HPDE6-E6E7 (cell line): Measurements from ENCODE around the gene CTNNA2.
A peak's percentile ranks its signal among the peaks of the same experiment; 100 is the strongest.

Experiments
- DNase-seq: peaks from one replicate; pipeline ENCODE4 v3.0.0; 2011; ENCODE audit warnings: missing footprints; ENCODE audit errors: extremely low spot score

CTNNA2 gene

DNA sequence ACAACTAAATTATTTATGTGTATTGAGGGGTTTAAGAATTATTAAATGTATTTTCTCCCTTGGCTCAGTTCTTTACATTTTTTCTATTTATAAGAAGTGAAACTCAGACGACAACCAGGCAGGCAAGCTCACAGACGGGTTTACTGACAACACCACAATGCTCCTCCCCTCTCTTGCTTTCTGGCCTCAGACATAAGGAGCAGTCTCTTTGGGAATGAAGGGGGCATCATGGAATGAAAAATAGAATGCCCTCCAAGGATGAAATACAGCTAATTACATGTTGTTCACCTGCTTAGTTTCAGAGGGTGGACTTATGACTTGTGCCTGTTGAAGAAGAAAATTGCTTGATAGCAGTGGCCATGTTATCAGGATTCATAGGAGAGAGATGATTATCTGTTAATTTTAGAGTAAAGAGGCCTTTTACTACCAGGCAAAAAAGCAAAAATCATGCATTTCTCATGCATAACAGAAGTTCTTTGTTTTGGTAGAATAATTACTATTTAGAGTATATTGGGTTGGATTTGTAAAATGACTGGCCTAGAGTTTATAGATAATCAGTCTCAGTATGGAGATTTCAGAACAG lies 963.8 kb downstream of the CTNNA2 start:
- DNase-seq: no peak

DNA sequence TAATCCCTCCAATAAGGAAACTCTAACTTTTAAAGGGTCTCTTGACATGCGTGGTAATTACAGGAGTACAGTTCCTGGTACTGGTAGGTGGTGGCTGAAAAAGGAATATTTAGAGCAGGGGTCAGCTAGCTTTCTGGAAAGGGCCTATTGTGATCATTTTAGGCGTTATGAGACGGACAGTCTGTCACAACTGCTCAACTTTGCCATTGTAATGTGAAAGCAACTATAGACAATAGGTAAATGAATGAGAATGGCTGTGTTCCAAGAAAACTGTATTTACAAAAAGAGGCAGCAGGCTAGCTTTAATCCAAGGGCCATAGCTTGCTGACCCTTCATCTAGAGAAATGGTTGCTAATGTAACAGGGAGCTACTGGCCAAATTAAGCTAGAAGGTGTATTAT lies 969.4 kb downstream of the CTNNA2 start:
- DNase-seq: no peak

DNA sequence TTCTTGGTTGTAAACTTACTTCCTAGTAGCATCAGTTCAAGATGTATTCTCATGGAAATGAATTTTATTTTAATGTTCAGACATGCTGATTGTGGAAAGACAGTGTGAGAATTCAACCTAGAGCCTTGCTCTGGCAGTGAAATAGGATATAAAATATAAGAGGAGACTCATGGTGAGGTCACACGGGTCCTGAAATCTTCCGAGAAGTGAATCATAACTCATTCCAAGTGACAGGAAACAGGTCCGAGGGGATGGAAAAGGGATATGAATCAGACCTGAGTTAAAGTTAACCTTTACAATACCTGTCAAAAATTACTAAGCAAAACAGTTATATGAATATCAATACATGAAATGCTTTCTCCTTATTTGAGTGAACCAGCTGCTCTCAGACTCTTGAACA lies 976.9 kb downstream of the CTNNA2 start:
- peak; percentile 67 for DNase-seq

DNA sequence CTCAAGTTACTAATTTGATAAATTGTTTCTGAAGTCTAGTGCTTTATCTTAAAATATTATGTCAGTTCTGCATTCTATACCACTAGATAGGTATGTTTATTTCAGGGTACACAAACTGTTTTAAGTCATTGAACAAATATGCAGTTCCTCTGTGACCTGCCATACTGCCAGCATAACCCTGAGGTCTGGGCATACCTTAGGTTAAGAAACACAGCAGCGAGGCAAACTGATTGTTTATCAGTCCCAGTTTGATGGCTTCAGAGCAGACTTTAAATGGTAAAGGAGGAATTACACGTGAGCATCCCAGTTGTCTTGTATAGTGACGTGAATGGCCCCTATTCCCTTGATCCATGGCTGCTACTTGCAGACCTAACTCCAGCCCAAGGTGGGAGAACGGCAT lies 978.1 kb downstream of the CTNNA2 start:
- DNase-seq: no peak

DNA sequence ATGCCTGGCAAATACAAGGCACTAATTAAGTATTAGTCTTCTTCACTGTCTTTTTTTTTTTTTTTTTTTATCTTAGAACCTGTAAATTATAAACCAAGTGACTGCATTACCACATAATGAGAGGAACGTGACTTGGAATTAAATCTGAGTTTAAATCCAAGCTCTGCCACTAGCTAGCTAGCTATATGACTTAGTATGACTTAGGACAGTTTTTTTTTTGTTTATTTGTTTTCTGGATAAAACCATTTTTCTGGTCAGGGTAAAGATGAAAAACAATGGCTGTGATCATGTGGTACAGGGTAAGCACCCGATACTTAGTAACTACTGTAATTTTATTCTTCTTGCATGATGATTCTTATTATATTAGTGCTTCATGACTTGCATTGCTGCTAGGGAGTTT lies 983.5 kb downstream of the CTNNA2 start:
- no peak for DNase-seq

DNA sequence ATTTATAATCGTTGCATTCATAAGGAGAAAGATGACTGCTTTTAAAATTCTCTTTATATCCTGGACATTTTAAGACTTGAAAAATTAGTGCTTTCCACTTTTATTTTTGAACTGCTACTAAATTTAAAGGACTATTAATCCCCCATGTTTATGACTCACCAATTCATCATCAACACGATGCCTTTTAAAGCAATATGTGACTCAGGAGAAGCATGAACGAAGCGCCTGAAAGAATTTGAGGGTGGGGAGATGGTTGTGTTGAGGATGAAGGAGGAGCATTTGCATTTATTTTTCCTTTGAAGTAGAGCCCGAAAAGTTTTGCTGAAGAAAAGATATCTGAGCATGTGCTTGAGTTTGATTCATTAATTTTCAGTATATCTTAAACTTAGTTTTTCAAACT lies 983.9 kb downstream of the CTNNA2 start:
- peak; percentile 45 for DNase-seq

DNA sequence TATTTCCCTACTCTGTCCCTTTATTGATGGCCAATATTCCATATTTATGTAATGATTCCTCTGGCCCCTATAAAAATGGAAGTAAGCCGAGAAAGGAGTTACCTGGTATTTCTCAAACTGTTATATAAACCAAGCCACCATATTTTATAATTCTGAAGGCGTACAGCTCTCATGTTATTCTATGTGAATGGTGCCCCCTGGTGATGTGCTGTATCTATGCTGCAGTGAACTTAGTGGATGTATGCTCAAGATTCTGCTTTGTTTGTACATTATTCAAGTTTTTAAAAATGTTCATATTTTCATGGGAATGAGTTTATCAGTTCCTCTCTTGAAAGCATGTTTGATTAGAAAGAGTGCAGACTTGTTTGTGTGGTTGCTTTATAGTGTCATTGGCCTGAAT lies 986.2 kb downstream of the CTNNA2 start:
- DNase-seq: peak; percentile 29

DNA sequence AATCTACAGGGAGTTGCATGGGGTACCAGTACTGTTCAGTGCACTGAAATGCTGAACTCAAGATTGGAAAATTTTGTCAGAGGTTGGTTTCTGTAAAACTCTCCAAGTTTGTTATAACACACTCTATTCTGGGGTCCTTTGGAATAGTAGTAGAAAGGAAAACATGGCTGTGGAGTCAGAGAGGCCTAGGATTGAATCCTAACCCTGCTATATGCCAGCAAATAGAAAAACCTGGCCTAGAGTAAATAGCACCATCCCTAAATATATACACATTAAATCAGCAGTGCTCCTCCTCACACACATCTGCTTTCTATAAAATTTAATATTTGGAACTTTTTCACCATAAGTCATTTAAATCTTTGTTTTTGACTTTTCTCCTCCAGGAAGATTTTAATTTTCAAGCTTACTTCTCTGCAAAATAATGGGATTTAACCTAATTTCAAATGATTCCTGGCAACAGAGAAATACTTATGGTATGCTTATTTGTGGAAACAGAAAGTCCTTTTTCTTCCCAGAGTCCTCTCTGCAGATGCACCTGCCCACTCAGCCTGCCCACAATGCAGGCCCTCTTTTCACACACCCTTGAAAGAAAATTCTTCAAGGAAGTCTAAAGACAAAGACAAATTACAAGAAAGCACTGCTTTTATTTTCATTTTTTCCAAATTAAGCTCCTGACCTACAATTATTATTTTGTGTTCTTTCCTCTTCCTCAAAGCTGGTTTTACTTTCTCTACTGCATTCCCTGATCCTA lies 989.2 kb downstream of the CTNNA2 start:
- DNase-seq: no peak

DNA sequence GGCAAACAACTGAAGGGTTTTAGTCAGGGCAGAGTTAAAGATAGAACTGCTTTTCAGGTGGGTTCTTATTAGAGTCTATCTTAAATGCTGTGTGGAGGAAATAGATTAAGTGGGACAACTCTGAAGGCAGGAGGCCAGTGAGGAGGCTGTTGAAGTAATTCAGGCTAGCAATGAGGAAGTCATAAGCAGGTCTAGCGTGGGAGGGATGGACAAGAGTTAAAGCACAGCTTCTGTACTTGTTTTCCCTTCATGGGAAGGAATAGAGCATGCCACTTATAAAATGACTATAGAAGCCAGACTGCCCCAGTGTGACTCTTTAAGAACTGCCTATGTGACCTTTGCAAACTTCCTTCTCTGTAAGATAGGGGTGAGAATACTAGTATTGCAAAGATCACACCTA lies 993.7 kb downstream of the CTNNA2 start:
- no peak for DNase-seq

DNA sequence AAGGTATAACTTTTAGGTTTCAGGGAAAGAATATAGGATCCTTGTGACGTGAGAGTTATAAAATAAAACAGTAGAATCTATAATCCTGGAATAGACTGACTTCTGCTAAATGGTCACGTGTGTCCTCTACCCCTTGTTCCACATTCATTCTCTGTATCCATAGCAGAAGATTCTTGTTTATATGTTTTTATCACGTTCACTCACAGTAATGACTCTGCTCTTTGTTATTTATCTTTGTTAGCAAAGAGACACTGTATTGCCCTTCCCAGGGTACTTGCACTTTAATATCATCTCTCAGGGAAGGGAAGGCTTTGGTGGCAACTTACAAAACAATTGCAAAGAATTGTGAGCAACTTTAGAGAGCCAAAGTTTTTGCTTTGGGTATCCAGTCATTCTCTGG lies 997.9 kb downstream of the CTNNA2 start:
- no peak for DNase-seq

DNA sequence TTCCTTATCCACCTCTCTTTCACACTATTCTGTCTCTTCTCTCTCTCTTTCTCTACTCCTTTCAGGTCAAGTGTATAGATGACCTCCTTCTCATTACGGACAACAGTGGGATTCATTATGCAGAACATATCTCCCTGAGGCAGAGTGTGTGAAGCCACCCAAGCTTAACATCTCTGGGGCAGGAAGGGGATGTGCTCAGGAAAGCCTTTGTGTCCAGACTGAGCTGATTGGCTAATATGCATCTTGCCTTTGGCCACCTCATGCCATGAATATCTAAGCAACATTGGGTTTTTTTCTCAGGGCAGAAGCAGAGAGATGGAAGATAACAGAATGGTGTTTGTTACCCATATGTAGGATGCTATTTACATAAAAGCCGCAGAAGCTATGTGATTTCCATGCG lies 1003.1 kb downstream of the CTNNA2 start:
- DNase-seq: no peak

DNA sequence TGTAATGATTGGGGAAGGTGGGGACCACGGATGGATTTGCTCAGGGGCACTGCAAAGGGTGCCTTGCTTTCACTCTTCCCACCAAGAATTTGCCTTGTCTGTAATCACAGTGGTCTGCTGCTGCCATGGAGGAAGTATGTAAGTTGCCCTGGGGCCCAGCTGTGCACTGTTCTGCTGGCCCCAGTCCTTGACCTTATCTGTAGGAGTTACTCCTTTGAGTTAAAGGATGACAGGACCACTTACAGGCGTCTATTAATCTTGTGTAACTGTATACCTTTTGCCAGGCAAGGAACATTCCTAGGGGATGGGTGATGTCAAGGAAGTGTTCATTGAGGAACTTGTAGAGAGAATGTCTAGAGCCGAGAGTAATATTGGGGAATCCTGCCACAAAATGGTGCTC lies 1004.5 kb downstream of the CTNNA2 start:
- DNase-seq: no peak

DNA sequence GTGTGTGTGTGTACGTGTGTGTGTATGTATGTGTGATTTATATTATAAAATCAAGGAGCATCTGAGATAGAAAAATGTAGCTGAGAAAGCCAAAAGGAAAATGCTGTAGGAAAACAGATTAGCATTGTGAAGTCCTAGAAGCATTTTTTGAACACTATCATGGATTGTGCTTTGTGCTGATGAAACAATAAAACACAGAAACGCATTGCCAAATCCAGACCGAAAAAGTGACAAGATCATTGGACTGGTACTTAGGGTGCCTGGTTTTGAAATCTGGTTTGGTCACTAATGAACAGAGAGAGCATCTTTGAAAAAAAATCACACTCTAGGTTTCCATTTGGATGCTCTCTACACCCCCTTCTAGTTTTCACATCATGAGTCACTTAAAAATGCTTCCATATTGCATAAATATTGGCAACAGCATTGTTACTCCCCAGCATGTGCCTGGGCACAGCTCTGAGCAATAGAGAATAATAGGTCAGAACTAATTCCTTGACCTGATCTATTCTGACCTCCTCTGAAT lies 1006.3 kb downstream of the CTNNA2 start:
- no peak for DNase-seq

DNA sequence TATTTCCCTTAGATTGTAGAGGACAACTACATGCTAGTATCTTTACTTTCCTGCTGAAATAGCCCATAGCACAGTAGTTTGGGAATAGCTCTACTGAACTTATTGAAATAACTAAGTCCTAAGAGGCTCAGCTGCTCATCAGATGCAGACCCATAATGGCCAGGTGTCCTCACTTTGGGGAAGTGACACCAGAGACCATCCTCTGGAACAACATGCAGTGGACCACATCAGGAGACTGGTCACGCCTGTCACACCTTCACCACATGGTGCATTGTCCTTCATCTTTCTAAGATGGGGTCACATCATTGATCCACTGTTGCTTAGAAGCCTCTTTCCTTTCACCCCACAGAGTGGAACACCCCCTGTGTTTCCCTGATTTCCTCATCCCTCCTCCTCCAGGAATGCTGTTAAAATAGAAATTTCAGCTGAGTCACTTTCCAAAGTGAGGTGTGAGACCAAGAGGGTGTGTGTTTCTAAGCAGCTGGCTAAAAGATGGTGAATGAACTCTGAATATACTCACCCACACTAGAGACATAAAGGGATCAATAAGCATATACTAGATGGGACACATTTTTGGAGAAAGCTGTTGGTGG lies 1006.9 kb downstream of the CTNNA2 start:
- no peak for DNase-seq

DNA sequence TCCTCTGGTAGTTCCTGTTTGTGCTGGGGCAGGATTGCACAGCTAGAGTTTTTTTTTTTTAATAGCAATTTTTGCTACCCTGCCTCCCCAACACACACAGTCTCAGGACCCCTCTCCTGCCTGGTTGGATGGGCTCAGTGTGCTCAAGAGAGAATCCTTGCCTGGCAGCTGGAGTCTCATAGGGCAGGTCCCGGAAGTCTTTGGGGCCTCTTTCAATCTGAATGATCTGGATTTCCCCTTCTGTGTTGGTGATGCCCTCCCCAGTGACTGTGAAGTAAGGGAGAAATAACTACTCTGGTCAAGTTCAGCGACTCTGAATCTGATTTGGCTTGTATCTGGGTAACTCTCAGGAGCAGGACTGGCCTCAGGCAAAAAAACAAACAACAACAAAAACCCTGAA lies 1012.3 kb downstream of the CTNNA2 start:
- no peak for DNase-seq

DNA sequence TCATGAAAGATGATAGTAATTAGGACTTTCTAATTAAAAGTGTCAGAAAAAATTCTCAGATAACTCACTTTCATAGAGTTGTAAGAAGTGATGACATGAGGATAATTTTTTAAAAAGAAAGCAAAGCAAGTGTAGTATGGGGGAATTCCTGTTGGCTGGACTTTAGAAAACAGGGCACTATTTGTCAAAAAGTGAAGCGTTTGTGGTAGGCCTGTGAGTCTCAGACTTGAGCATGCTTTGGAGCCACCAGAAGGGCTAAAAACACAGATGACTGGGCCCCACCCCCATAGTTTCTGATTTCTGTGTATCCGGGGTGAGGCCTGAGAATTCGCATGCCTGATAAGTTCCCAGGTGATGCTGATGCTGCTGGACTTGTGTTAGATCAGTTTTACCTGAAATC lies 1014.3 kb downstream of the CTNNA2 start:
- no peak for DNase-seq

DNA sequence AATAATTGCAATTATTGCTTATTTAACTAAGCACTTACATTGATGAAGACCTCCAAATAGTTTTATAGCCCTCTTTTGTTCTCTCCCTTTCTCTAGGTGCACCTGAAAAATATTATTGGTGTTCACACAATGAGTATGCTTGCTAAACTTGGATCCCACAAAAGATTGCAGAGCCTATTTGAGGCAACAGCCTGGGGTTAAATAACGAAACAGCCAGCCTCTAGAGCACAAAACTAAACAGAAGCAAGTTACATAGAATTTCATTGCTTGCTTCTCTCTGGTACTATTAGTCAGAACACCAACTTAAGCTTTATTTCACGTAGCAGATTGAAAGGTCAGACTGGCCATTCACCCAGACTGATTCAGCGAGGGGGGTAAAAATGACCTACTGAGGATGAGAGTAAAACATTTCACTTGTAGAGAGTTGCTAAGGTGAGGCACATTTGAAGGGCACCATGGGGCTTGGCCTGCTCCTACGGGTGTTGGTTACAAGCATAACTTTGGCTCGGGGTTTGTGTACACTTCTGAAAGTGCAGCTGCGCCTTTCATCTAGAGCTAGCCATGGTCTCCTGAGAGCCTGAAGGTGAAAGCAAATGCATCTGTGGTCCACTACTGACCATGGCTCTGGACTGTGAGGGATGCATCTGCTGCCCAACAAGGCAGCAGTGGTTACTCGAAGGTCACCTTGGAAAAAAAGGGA lies 1016.8 kb downstream of the CTNNA2 start:
- DNase-seq: no peak

DNA sequence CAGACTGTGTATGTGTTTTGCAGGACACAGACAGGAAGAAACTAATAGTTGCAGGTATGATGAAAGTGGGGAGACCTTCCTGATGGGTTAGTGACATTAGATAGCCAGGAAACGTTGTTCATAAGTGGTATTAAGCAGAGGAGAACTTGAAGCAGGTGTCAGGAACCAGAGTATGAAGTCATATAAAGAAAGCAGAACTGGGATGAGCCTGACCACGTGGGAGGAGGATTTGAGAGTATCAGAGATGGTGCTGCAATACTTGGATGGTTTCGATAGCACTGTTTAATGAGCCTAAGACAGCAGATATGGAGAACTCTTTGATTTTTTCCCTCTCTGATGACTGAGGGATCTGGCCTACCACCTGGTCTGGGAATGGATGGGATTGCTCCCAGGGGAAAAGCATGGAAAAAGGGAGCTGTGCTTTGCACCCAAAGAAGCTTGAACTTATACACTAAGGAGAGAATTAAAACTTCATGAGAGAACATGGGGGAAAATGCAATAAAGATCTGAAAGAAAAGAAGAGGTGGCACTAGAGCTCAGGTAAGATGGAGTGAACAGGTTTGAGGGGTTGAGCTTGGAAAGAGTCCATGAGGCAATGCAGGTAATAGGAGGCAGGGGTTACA lies 1017.7 kb downstream of the CTNNA2 start:
- DNase-seq: no peak

DNA sequence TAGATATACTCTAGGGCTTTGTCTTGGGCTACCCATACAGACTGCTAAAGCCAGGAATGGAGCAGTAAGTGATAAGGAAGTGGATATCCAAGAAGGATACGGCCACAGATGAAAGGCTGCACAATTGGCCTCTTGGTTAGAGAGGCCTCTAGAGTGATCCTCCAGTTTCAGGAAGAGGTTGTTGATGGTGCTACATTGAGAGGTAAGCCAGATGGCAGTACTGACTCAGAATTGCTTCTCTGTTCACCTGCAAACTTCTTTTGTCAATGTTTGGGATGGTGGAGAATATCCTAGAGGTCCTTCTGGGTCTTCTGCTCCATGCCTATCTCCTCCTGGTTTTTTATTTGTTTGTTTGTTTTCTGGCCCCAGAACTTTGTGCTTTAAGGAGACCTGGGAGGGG lies 1018.5 kb downstream of the CTNNA2 start:
- DNase-seq: no peak

DNA sequence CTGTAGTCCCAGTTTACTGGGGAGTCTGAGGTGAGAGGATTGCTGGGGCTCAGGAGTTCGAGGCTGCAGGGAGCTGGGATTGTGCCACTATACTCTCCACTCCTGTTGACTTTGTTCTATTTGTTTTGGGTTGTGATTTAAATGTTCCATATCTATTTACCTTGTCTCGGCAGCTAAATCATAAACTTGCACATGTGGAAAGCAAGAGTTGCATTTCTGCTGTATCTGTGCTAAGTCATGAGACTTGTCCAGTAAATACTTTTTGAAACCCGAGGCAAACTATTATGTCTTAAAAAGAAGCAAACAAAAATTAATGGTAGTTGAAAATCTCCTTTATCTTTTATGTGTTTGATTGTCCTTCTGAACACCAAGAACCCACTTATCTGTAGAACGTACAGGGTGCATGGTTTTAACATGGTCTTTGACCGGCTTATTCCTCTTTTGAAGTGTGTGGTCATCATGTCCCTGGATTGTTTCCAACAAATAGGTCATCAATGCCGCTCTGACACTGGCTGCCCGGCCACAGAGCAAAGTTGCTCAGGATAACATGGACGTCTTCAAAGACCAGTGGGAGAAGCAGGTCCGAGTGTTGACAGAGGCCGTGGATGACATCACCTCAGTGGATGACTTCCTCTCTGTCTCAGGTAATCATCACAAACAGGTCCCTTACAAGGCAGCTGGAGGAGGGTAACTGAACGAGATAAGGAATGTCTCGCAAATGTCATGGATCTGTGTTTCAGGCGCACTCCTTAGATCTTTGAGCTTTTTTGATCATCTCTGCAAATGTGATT lies 1032.8 kb downstream of the CTNNA2 start:
- no peak for DNase-seq

DNA sequence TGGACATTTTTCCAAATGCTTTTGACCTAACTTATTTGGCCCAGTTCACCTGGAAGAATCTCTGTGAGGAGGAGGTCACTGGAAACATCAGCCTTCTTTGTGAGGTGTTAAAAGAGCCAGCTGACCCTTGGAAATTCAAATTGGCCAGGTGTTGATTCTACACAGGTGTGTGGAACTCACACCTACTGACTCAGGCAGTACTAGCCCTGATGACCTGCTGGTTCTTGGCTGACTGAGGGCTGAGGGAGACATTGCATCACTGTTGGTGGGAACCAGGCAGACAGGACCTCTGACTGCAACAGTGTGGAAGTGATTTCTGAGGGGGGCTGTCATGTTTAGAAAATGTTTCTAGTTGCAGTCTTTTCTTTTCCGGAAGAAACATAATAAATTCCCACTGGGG lies 1033.9 kb downstream of the CTNNA2 start:
- no peak for DNase-seq
